GM13977 (cell line): ENCODE measurements around the gene CLSTN2.

Source experiments
- DNase-seq: peaks from one replicate; pipeline ENCODE4 v3.0.0; 2012; ENCODE audit warnings: low spot score
- CTCF ChIP-seq: IDR thresholded peaks from 2 replicates; pipeline ENCODE4 v1.5.1; 2012; ENCODE audit warnings: mild to moderate bottlenecking, control low read depth; ENCODE audit not compliant: insufficient read depth; ENCODE audit errors: extremely low read depth, missing control alignments
- in situ Hi-C: fragments of 300-500 bp; cut with MboI; formaldehyde crosslinking; loops from one replicate; pipeline ENCODE4 v1.12.0; 2022; ENCODE audit warnings: low sequenced_read_pairs, low pct_unique_long_range_greater_than_20kb, mixed read lengths, inconsistent platforms; ENCODE audit not compliant: unreplicated experiment

Gene CLSTN2

GRCh38 chr3:140189267-140189666 is 254.3 kb downstream of the CLSTN2 start:
- in situ Hi-C loops = no loop called here
- TF ChIP-seq CTCF = no peak
- no peak for DNase-seq

DNA sequence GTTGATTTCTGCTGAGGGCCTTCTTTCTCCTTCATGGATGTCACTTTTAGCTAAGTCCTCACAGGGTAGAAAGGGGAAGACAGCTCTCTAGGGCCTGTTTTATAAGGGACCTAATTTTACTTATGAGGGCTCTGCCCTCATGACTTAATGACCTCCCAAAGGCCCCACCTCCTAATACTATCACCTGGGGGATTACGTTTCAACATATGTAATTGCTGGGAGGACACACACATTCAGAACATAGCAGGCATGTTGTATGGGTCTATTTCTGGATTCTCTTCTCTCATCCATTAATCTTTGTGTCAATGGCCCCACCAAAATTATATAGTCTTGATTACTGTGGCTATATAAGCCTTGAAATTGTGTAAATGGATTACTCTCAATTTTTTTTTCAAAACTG is 255.0 kb downstream of the CLSTN2 start:
- in situ Hi-C loops = no loop called here
- no peak for TF ChIP-seq CTCF
- DNase-seq = no peak

DNA sequence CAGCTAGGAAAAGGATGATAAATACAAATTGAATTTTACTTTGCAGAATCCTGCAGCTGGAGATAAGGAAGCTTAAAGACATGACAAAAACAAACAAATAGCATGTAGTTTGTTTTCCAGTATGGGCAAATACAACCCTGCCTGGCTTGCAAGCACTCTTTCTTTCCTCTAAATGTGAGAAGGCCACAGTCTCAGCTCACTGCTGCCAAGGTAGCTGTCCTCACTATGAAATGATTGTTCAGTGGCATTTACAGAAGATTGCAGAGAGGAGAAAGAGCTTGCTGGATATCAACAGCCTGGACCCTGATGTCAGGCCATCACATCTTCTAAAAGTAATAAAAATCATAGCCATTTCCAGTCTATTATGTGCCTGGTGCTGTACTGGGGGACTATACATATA is 262.0 kb downstream of the CLSTN2 start:
- TF ChIP-seq CTCF = no peak
- DNase-seq = no peak
- in situ Hi-C loops = no loop called here

DNA sequence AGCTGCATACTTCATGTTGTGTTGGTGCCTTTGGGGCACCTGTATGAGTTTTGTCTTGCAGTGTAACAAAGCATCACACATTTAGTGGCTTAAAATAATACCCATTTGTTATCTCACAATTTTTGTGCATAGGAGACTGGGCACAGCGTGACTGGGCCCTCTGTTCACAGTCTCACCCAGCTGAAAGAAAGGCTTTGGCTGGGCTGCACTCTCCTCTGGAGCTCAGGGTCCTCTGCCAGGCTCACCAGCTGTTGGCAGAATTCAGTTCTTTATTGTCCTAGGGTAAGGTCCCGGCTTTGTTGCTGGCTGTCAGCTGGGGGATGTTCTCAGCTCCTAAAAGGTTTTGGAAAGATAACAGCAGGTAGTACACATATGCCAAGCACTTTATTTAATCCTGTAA is 263.3 kb downstream of the CLSTN2 start:
- DNase-seq = no peak
- in situ Hi-C loops = no loop called here
- no peak for TF ChIP-seq CTCF

DNA sequence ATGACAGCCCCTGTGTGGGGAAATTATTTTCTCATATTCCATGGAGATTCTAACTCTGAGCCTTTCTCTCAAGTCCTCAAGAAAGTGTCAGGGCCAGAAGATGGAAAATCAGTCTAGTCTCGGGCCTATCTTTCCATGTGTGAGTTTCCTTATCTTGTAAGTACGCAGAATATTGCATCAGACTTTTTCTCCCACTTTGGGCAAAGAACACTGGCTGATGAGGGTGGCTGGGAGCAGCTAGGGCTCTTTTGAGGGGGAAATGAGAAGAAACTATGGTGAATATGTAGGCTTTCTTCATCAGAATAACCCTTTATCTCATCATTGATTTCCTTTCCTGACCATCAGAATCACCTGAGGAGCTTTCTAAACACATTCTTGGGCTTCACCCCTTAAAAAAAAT is 264.0 kb downstream of the CLSTN2 start:
- DNase-seq = no peak
- no peak for TF ChIP-seq CTCF
- in situ Hi-C loops = no loop called here

- DNase-seq = no peak
- TF ChIP-seq CTCF = no peak
- in situ Hi-C loops = no loop called here
Measured at GRCh38 chr3:140199743-140200142, 264.8 kb downstream of the CLSTN2 start.

GRCh38 chr3:140203510-140203909 is 268.5 kb downstream of the CLSTN2 start:
- no peak for DNase-seq
- TF ChIP-seq CTCF = no peak
- in situ Hi-C loops = no loop called here
